Activated CD4-positive, alpha-beta T cell treated with anti-CD3 and anti-CD28 coated beads, Interleukin-2, amount 10 ng/mL, durations not matched to agents 7 days and 5 days (primary cell): Measurements from ENCODE around the gene ADGRB2. TPM values are rescaled to one million over a fixed set of nuclear protein-coding genes. Genes with fewer than 3 reads are reported as not detected.
A peak's percentile ranks its signal among the peaks of the same experiment; 100 is the strongest.

Source experiments
- CTCF ChIA-PET: fragments of 350-600 bp; sonication (Branson Sonifier 250); formaldehyde crosslinking; loops from one replicate; lab custom pipeline; 2021; ENCODE audit warnings: antibody characterized with exemption; lab: Charles Lee
- POLR2A ChIA-PET: fragments of 350-600 bp; sonication (Branson Sonifier 250); formaldehyde crosslinking; loops from one replicate; lab custom pipeline; 2021; ENCODE audit warnings: antibody characterized with exemption; lab: Charles Lee
- DNase-seq: peaks from one replicate; pipeline ENCODE4 v3.0.0-alpha.2; 2020
- H3K27ac Mint-ChIP-seq: one replicate; pipeline ENCODE4 v1.8.0; 2021; ENCODE audit warnings: mild to moderate bottlenecking, moderate library complexity, mixed read lengths
- H3K27me3 Mint-ChIP-seq: one replicate; pipeline ENCODE4 v1.8.0; 2021; ENCODE audit warnings: mixed read lengths
- H3K36me3 Mint-ChIP-seq: one replicate; pipeline ENCODE4 v1.8.0; 2021; ENCODE audit warnings: low read depth, mixed read lengths
- H3K4me1 Mint-ChIP-seq: one replicate; pipeline ENCODE4 v1.8.0; 2021; ENCODE audit warnings: mixed read lengths
- H3K4me3 Mint-ChIP-seq: one replicate; pipeline ENCODE4 v1.8.0; 2021; ENCODE audit warnings: mild to moderate bottlenecking, moderate library complexity, mixed read lengths
- H3K9me3 Mint-ChIP-seq: one replicate; pipeline ENCODE4 v1.8.0; 2021; ENCODE audit warnings: mixed read lengths
- total RNA-seq, 2 experiments: library from RNA; stranded (reverse); gene quantifications; one replicate each; pipeline ENCODE4 v1.2.3, GENCODE V29; 2021

The ADGRB2 gene
- total RNA-seq, 2 experiments from 2014 or later: 0.27 to 0.31 TPM

- ChIA-PET POLR2A (no interaction called here), CTCF (interaction anchor here (5.6 kb wide), 1 partner anchor 29 kb away, joined by 44 read pairs; the partner anchor contains the start of gene ADGRB2)
- Mint-ChIP-seq H3K9me3 (no peaks in the 10 kb centered on the region), H3K27ac (no peak overlapping the region), H3K4me3 (no peak overlapping the region), H3K4me1 (peaks cover 13% of the 10 kb centered on the region), H3K27me3 (no peaks in the 10 kb centered on the region), H3K36me3 (no peaks in the 10 kb centered on the region)
- DNase-seq: no peak
These were observed 28.0 kb upstream of the ADGRB2 start for GRCh38 chr1:31792116-31792515.

GRCh38 chr1:31791131-31791858, 27.2 kb upstream of the ADGRB2 start:
- Mint-ChIP-seq H3K36me3 (no peaks in the 10 kb centered on the region), H3K27me3 (no peaks in the 10 kb centered on the region), H3K4me1 (peaks cover 13% of the 10 kb centered on the region), H3K9me3 (no peaks in the 10 kb centered on the region), H3K4me3 (no peak overlapping the region), H3K27ac (no peak overlapping the region)
- no peak for DNase-seq
- POLR2A ChIA-PET: no interaction called here
- CTCF ChIA-PET: interaction anchor here (0.5 to 5.6 kb wide), 5 partner anchors 20 to 218 kb away, joined by 3 to 44 read pairs (median 3); partner anchors contain the start of gene ADGRB2

GRCh38 chr1:31790641-31791091, 26.5 kb upstream of the ADGRB2 start:
- no peaks in the 10 kb centered on the region for H3K36me3 Mint-ChIP-seq
- H3K27me3 Mint-ChIP-seq: no peaks in the 10 kb centered on the region
- no peak overlapping the region for H3K27ac Mint-ChIP-seq
- peaks cover 13% of the 10 kb centered on the region for H3K4me1 Mint-ChIP-seq
- H3K4me3 Mint-ChIP-seq: no peak overlapping the region
- POLR2A ChIA-PET: no interaction called here
- CTCF ChIA-PET: interaction anchor here (0.8 to 5.6 kb wide), 7 partner anchors 14 to 217 kb away, joined by 3 to 44 read pairs (median 12); partner anchors contain the start of genes ADGRB2 and PEF1
- DNase-seq: no peak
- H3K9me3 Mint-ChIP-seq: no peaks in the 10 kb centered on the region

- H3K27me3 Mint-ChIP-seq: no peaks in the 10 kb centered on the region
- peaks cover 13% of the 10 kb centered on the region for H3K4me1 Mint-ChIP-seq
- no peak overlapping the region for H3K27ac Mint-ChIP-seq
- ChIA-PET CTCF (interaction anchor here (1.2 to 5.6 kb wide), 11 partner anchors 8 to 202 kb away, joined by 3 to 44 read pairs (median 16); partner anchors contain the start of genes ADGRB2, PEF1 and SPOCD1), POLR2A (no interaction called here)
- no peak overlapping the region for H3K4me3 Mint-ChIP-seq
- no peak for DNase-seq
- no peaks in the 10 kb centered on the region for H3K36me3 Mint-ChIP-seq
- no peaks in the 10 kb centered on the region for H3K9me3 Mint-ChIP-seq
These were observed 26.0 kb upstream of the ADGRB2 start for GRCh38 chr1:31790140-31790539.

- no peaks in the 10 kb centered on the region for H3K9me3 Mint-ChIP-seq
- no peaks in the 10 kb centered on the region for H3K36me3 Mint-ChIP-seq
- peaks cover 13% of the 10 kb centered on the region for H3K4me1 Mint-ChIP-seq
- DNase-seq: peak; percentile 96
- POLR2A ChIA-PET: no interaction called here
- no peaks in the 10 kb centered on the region for H3K27me3 Mint-ChIP-seq
- no peak overlapping the region for H3K27ac Mint-ChIP-seq
- H3K4me3 Mint-ChIP-seq: peak overlapping the region; percentile 80
- CTCF ChIA-PET: interaction anchor here (0.6 to 5.6 kb wide), 40 partner anchors 9 to 267 kb away, joined by 3 to 44 read pairs (median 5); partner anchors contain the start of genes ADGRB2, PEF1 and SPOCD1
These were observed 25.3 kb upstream of the ADGRB2 start for GRCh38 chr1:31789259-31790065.

- POLR2A ChIA-PET: no interaction called here
- DNase-seq: no peak
- Mint-ChIP-seq H3K9me3 (no peaks in the 10 kb centered on the region), H3K36me3 (no peaks in the 10 kb centered on the region), H3K4me3 (peak overlapping the region; percentile 80), H3K27me3 (no peaks in the 10 kb centered on the region), H3K4me1 (peaks cover 13% of the 10 kb centered on the region), H3K27ac (peak overlapping the region; percentile 93)
- CTCF ChIA-PET: interaction anchor here (0.6 to 5.6 kb wide), 40 partner anchors 10 to 217 kb away, joined by 3 to 44 read pairs (median 4); partner anchors contain the start of genes ADGRB2, PEF1 and SPOCD1
These were observed 24.7 kb upstream of the ADGRB2 start for GRCh38 chr1:31788825-31789256.

GRCh38 chr1:31788138-31788824, 24.1 kb upstream of the ADGRB2 start:
- Mint-ChIP-seq H3K27ac (peak overlapping the region; percentile 93), H3K27me3 (no peaks in the 10 kb centered on the region), H3K4me1 (peaks cover 13% of the 10 kb centered on the region), H3K36me3 (no peaks in the 10 kb centered on the region), H3K4me3 (peak overlapping the region; percentile 80), H3K9me3 (no peaks in the 10 kb centered on the region)
- POLR2A ChIA-PET: no interaction called here
- CTCF ChIA-PET: interaction anchor here (0.6 to 5.6 kb wide), 28 partner anchors 10 to 217 kb away, joined by 3 to 44 read pairs (median 5); partner anchors contain the start of genes ADGRB2, PEF1 and SPOCD1
- peak; percentile 93 for DNase-seq

GRCh38 chr1:31787786-31788137, 23.6 kb upstream of the ADGRB2 start:
- CTCF ChIA-PET: interaction anchor here (1.2 to 5.6 kb wide), 8 partner anchors 10 to 158 kb away, joined by 3 to 44 read pairs (median 20); partner anchors contain the start of genes ADGRB2 and PEF1
- H3K27me3 Mint-ChIP-seq: no peaks in the 10 kb centered on the region

GRCh38 chr1:31787261-31787660, 23.1 kb upstream of the ADGRB2 start:
- no peaks in the 10 kb centered on the region for H3K36me3 Mint-ChIP-seq
- POLR2A ChIA-PET: no interaction called here
- CTCF ChIA-PET: interaction anchor here (2.7 to 5.6 kb wide), 6 partner anchors 9 to 142 kb away, joined by 16 to 44 read pairs (median 24); partner anchors contain the start of genes ADGRB2 and PEF1
- H3K27ac Mint-ChIP-seq: no peak overlapping the region
- no peaks in the 10 kb centered on the region for H3K27me3 Mint-ChIP-seq
- H3K4me1 Mint-ChIP-seq: peaks cover 13% of the 10 kb centered on the region
- peak overlapping the region; percentile 80 for H3K4me3 Mint-ChIP-seq
- no peak for DNase-seq
- no peaks in the 10 kb centered on the region for H3K9me3 Mint-ChIP-seq

More at GRCh38 chr1:31787786-31788137, 23.6 kb upstream of the ADGRB2 start:
- Mint-ChIP-seq H3K36me3 (no peaks in the 10 kb centered on the region), H3K9me3 (no peaks in the 10 kb centered on the region), H3K27ac (peak overlapping the region; percentile 93), H3K4me3 (peak overlapping the region; percentile 80), H3K4me1 (peaks cover 13% of the 10 kb centered on the region)
- POLR2A ChIA-PET: no interaction called here
- no peak for DNase-seq

GRCh38 chr1:31786366-31787060, 22.4 kb upstream of the ADGRB2 start:
- Mint-ChIP-seq H3K27me3 (no peaks in the 10 kb centered on the region), H3K4me3 (no peak overlapping the region), H3K27ac (no peak overlapping the region), H3K9me3 (no peaks in the 10 kb centered on the region), H3K36me3 (no peaks in the 10 kb centered on the region), H3K4me1 (peaks cover 13% of the 10 kb centered on the region)
- ChIA-PET CTCF (interaction anchor here (4.1 kb wide), 1 partner anchor 123 kb away, joined by 22 read pairs; no protein-coding TSS in a partner anchor), POLR2A (no interaction called here)
- no peak for DNase-seq

GRCh38 chr1:31785947-31786290, 21.8 kb upstream of the ADGRB2 start:
- CTCF ChIA-PET: no interaction called here
- H3K27me3 Mint-ChIP-seq: no peaks in the 10 kb centered on the region
- H3K4me1 Mint-ChIP-seq: peaks cover 13% of the 10 kb centered on the region
- DNase-seq: no peak
- POLR2A ChIA-PET: no interaction called here
- H3K27ac Mint-ChIP-seq: no peak overlapping the region
- no peaks in the 10 kb centered on the region for H3K9me3 Mint-ChIP-seq
- H3K4me3 Mint-ChIP-seq: no peak overlapping the region
- H3K36me3 Mint-ChIP-seq: no peaks in the 10 kb centered on the region
